ENCODE data around the gene ZNF79. TPM values are rescaled to one million over a fixed set of nuclear protein-coding genes. Genes with fewer than 3 reads are reported as not detected.

Gene ZNF79
- total and polyA plus RNA-seq, 9 of the 15 experiments (the other 6 are each of a cell fraction or from before 2014, with no cell fraction given) = 0.62 to 7.0 (median 4.1) TPM

GRCh38 chr9:127445851-127446712, 21.9 kb downstream of the ZNF79 start (continued):
- TF ChIP-seq MNT (conservative IDR thresholded peaks at IDR 0.05) (no peak), ZNF696 (CRISPR knock-in tag; conservative IDR thresholded peaks at IDR 0.05) (0 out of 2 replicates have a peak, but pooled peaks have one; percentile 12), CBX1 (IDR thresholded peaks at IDR 0.05; ENCODE audit: low read depth) (0 out of 2 replicates have a peak, but pooled peaks have one; percentile 5), ZFP36 (IDR thresholded peaks at IDR 0.05; ENCODE audit: low read depth, low read length, partially characterized antibody) (no peak), PML (IDR thresholded peaks at IDR 0.05; ENCODE audit: low read length) (peak; percentile 65; the same call in 1 of the 2 replicates), POLR2A (conservative IDR thresholded peaks at IDR 0.05) (peak; percentile 86), TRIM25 (IDR thresholded peaks at IDR 0.05; ENCODE audit: borderline replicate concordance) (no peak), ZNF232 (CRISPR knock-in tag; IDR thresholded peaks at IDR 0.05) (no peak), BRF2 (IDR thresholded peaks at IDR 0.05; ENCODE audit: borderline replicate concordance, insufficient read depth, insufficient read length) (no peak), KDM5B (IDR thresholded peaks at IDR 0.05; ENCODE audit: insufficient replicate concordance, low read depth, low read length) (peak; percentile 68), CEBPB (tag; IDR thresholded peaks at IDR 0.05) (peak; percentile 53), ZBTB49 (CRISPR knock-in tag; IDR thresholded peaks at IDR 0.05; ENCODE audit: borderline replicate concordance) (no peak), POLR2G (IDR thresholded peaks at IDR 0.05; ENCODE audit: low read depth, low read length) (peak; percentile 41; the same call in 1 of the 2 replicates), ZNF217 (CRISPR knock-in tag; IDR thresholded peaks at IDR 0.05) (no peak), TAF1 (IDR thresholded peaks at IDR 0.05; ENCODE audit: control insufficient read depth, extremely low read depth, insufficient read depth, low read length, severe bottlenecking) (peak; percentile 39), CBFA2T2 (conservative IDR thresholded peaks at IDR 0.05) (no peak), POLR2AphosphoS2 (IDR thresholded peaks at IDR 0.05; ENCODE audit: low read length) (peak; percentile 88), BACH1 (tag; IDR thresholded peaks at IDR 0.05) (no peak), ZNF778 (CRISPR knock-in tag; IDR thresholded peaks at IDR 0.05) (no peak), NUFIP1 (IDR thresholded peaks at IDR 0.05; ENCODE audit: partially characterized antibody) (no peak)
